ENCODE measurements around the gene ERV3-1.
"Not testable (repeated sequence)": the region's sequence is repeated elsewhere in the genome, so short reads cannot be mapped to it uniquely, and the experiment has no call there.

ERV3-1 gene

GRCh38 chr7:64946772-64947171 lies 59.7 kb downstream of the ERV3-1 start:
- no peak overlapping the region for H3K4me3 ChIP-seq (ENCODE audit: low read depth, low read length)

DNA sequence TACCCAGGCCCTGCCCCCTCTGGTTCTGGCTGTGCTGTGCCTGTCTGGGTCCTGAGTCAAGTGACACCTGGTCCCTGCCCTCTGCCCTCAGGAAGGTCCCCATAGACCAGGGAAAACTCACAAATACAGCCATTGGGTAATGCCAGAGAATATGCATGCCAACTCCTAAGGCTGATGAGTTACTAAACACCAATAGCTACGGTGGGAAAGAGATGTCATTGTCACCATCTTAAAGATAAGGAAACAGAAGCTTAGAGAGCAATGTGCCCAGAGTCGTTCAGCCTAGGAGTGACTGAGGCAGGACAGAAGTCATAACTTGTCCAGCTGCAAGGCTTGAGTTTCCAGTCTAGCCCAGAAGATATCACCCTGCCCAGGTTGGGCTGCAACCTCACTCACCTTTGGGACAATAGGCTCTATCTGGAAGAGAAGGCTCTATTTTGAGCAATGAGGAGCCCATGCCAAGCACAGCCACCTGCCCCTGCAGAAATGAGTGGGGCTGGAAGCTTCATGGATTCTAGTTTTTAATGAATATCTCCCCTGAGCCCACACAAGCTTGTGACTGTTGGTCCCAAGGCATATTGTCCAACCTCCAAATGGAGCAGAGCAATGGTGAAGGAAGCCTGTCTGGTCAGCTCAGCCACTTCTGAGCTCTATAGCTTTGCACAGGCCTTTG lies 60.8 kb downstream of the ERV3-1 start:
- TF ChIP-seq, protein P1, sequence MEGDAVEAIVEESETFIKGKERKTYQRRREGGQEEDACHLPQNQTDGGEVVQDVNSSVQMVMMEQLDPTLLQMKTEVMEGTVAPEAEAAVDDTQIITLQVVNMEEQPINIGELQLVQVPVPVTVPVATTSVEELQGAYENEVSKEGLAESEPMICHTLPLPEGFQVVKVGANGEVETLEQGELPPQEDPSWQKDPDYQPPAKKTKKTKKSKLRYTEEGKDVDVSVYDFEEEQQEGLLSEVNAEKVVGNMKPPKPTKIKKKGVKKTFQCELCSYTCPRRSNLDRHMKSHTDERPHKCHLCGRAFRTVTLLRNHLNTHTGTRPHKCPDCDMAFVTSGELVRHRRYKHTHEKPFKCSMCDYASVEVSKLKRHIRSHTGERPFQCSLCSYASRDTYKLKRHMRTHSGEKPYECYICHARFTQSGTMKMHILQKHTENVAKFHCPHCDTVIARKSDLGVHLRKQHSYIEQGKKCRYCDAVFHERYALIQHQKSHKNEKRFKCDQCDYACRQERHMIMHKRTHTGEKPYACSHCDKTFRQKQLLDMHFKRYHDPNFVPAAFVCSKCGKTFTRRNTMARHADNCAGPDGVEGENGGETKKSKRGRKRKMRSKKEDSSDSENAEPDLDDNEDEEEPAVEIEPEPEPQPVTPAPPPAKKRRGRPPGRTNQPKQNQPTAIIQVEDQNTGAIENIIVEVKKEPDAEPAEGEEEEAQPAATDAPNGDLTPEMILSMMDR (IDR thresholded peaks at IDR 0.05; ENCODE audit: borderline replicate concordance, insufficient read depth, low read depth, low read length) = no peak
- no peak overlapping the region for H3K4me3 ChIP-seq (ENCODE audit: low read depth, low read length)

More at GRCh38 chr7:64946772-64947171, 59.7 kb downstream of the ERV3-1 start:
- TF ChIP-seq, protein P1 (IDR thresholded peaks at IDR 0.05; ENCODE audit: borderline replicate concordance, insufficient read depth, low read depth, low read length) = no peak

GRCh38 chr7:64944667-64945502 lies 61.6 kb downstream of the ERV3-1 start:
- H3K4me3 ChIP-seq (ENCODE audit: low read depth, low read length) = not testable (repeated sequence)

Data from GM12875 (cell line).